Measurements from ENCODE around the gene GRK6. TPM values are rescaled to one million over a fixed set of nuclear protein-coding genes. Genes with fewer than 3 reads are reported as not detected.

The GRK6 gene
- total and polyA plus RNA-seq, 9 of the 15 experiments (the other 6 are each of a cell fraction or from before 2014, with no cell fraction given): 0.63 to 122 (median 44.5) TPM

GRCh38 chr5:177455661-177456590 lies 29.4 kb downstream of the GRK6 start:
- H2AFZ ChIP-seq (ENCODE audit: low read depth, low read length): peak overlapping the region; percentile 94
- no peak for TF ChIP-seq KDM1A (IDR thresholded peaks at IDR 0.05)
- peak; percentile 67 for TF ChIP-seq SMC3 (conservative IDR thresholded peaks at IDR 0.05; ENCODE audit: insufficient read depth, low read depth, low read length)
- peak; percentile 52; the same call in 1 of the 2 replicates for TF ChIP-seq CREM (IDR thresholded peaks at IDR 0.05; ENCODE audit: low read depth)
- TF ChIP-seq PBX2 (CRISPR knock-in tag; IDR thresholded peaks at IDR 0.05; ENCODE audit: low read depth): no peak
- no peak for TF ChIP-seq PBX2 (tag; conservative IDR thresholded peaks at IDR 0.05; ENCODE audit: low read depth)
- TF ChIP-seq CBX3 (IDR thresholded peaks at IDR 0.05; ENCODE audit: borderline replicate concordance in 1 of 2, low read length in 2 of 2): peak in 1 of 2 experiments; percentile 23; a peak in 1 of 3 replicates
- no peak for TF ChIP-seq ZBTB49 (CRISPR knock-in tag; IDR thresholded peaks at IDR 0.05; ENCODE audit: borderline replicate concordance)
- TF ChIP-seq TARDBP (IDR thresholded peaks at IDR 0.05): no peak
- no peak; the same call in 1 of the 2 replicates for TF ChIP-seq SMARCE1 (IDR thresholded peaks at IDR 0.05)
- TF ChIP-seq ZNF75A (CRISPR knock-in tag; IDR thresholded peaks at IDR 0.05): no peak
- TF ChIP-seq VEZF1 (CRISPR knock-in tag; IDR thresholded peaks at IDR 0.05): peak; percentile 93
- TF ChIP-seq RBFOX2 (IDR thresholded peaks at IDR 0.05; ENCODE audit: low read depth, low read length): peak; percentile 78

More at GRCh38 chr5:177455661-177456590, 29.4 kb downstream of the GRK6 start:
- Histone ChIP-seq H3K4me2 (ENCODE audit: insufficient read depth, low read length) (peak overlapping the region; percentile 88), H3K4me3 (peak overlapping the region; percentile 88), H3K9me3 (replicated peaks; ENCODE audit: control insufficient read depth, insufficient read depth, low read depth, low read length) (no peaks in the 10 kb centered on the region), H3K4me1 (replicated peaks in 1 of 2; ENCODE audit: control insufficient read depth in 2 of 2, insufficient read depth in 2 of 2, low read length in 2 of 2) (peaks cover 0 to 63% of the 10 kb centered on the region in 2 experiments; a peak in 3 of 5 replicates), H3K9ac (ENCODE audit: insufficient read depth in 1 of 2, low read depth in 2 of 2, low read length in 2 of 2) (peak overlapping the region; percentile 69 to 97), H3K9me1 (ENCODE audit: control insufficient read depth, insufficient read depth, low read length) (peaks cover 3% of the 10 kb centered on the region), H4K20me1 (replicated peaks; ENCODE audit: control insufficient read depth, insufficient read depth, low read length) (peaks cover 16% of the 10 kb centered on the region; the same call in 1 of the 2 replicates), H3K27me3 (ENCODE audit: control insufficient read depth in 2 of 2, insufficient read depth in 2 of 2, low read length in 2 of 2) (no peaks in the 10 kb centered on the region), H3K79me2 (ENCODE audit: control insufficient read depth, insufficient read depth, low read length) (peaks cover 10% of the 10 kb centered on the region; the same call in 2 of the 3 replicates), H3K27ac (ENCODE audit: extremely low read depth, low read depth, low read length) (peak overlapping the region; percentile 91), H3K36me3 (ENCODE audit: control insufficient read depth, insufficient read depth, low read length) (peaks cover 38% of the 10 kb centered on the region; the same call in 1 of the 3 replicates)
- TSS peak; percentile 94 for BruUV-seq (replicated peaks)
- POLR2A ChIA-PET: interaction anchor here (0.6 to 2.0 kb wide), 13 partner anchors 10 to 1014 kb away, joined by 3 to 13 read pairs (median 3); partner anchors contain the start of genes MXD3 and PRR7
- peak; percentile 87 for FAIRE-seq
- peak; percentile 87 to 98 (median 92) for DNase-seq (ENCODE audit: extremely low read depth in 1 of 4, low spot score in 3 of 4)
- peak; percentile 64 for ATAC-seq
- WGBS (ENCODE audit: insufficient coverage, low coverage, missing lambda C conversion rate): under 1% methylated on average over 60 of the region's 76 CpGs
- CTCF ChIA-PET (ENCODE audit: low intra/inter-chr PET ratio): interaction anchor here (0.5 to 6.2 kb wide), 10 partner anchors 35 to 342 kb away, joined by 3 to 107 read pairs (median 8); no protein-coding TSS in a partner anchor
- in situ Hi-C loops (cut with MboI) (loop anchor here (10.0 kb wide), 1 partner anchor 341 kb away; no protein-coding TSS in a partner anchor), intact Hi-C loops (cut with micrococcal nuclease) (loop anchor here (1.0 to 2.0 kb wide), 3 partner anchors 29 to 143 kb away; partner anchors contain the start of genes GRK6 and PDLIM7)

All from K562 (cell line).